Measurements from ENCODE around the gene TLR6. TPM values are rescaled to one million over a fixed set of nuclear protein-coding genes. Genes with fewer than 3 reads are reported as not detected.

TLR6 gene
- total and polyA plus RNA-seq, 8 donors, result 0.07 to 3.9 (median 0.45) TPM

- 73 to 83% methylated on average over 2 of the region's 2 CpGs for WGBS, 2 donors
- no peak for ATAC-seq
- H3K36me3 ChIP-seq, result no peaks in the 10 kb centered on the region
- H3K27ac ChIP-seq, result no peak overlapping the region
- TF ChIP-seq CTCF (IDR thresholded peaks at IDR 0.05), result no peak
- no peaks in the 10 kb centered on the region for H3K4me1 ChIP-seq
- no peak overlapping the region for H3K4me3 ChIP-seq
- H3K9me3 ChIP-seq, result no peaks in the 10 kb centered on the region
- intact Hi-C loops (cut with DNase I), result no loop called here
- FAIRE-seq, result no peak
- no peak for DNase-seq
- no peaks in the 10 kb centered on the region for H3K27me3 ChIP-seq
Observed at GRCh38 chr4:38837849-38838248, 18.8 kb downstream of the TLR6 start.

- H3K4me1 ChIP-seq, result no peaks in the 10 kb centered on the region
- H3K36me3 ChIP-seq, result no peaks in the 10 kb centered on the region
- ATAC-seq (no peak), FAIRE-seq (no peak), DNase-seq (no peak)
- intact Hi-C loops (cut with DNase I), result no loop called here
- H3K27ac ChIP-seq, result no peak overlapping the region
- H3K4me3 ChIP-seq, result no peak overlapping the region
- no peaks in the 10 kb centered on the region for H3K27me3 ChIP-seq
- TF ChIP-seq CTCF (IDR thresholded peaks at IDR 0.05), result no peak
- H3K9me3 ChIP-seq, result no peaks in the 10 kb centered on the region
Observed at GRCh38 chr4:38837334-38837733, 19.3 kb downstream of the TLR6 start.

GRCh38 chr4:38834570-38834969 is 22.0 kb downstream of the TLR6 start:
- H3K4me1 ChIP-seq, result peaks cover 0 to 6% (median 0%) of the 10 kb centered on the region in 3 donors
- no peaks in the 10 kb centered on the region for H3K36me3 ChIP-seq
- WGBS, 2 donors, result 89% methylated on average over 4 of the region's 4 CpGs
- ATAC-seq (no peak), DNase-seq (no peak), FAIRE-seq (no peak)
- H3K27ac ChIP-seq, result no peak overlapping the region
- H3K4me3 ChIP-seq, result no peak overlapping the region
- H3K9me3 ChIP-seq, result no peaks in the 10 kb centered on the region
- no peak for TF ChIP-seq CTCF (IDR thresholded peaks at IDR 0.05)
- intact Hi-C loops (cut with DNase I), result no loop called here
- H3K27me3 ChIP-seq, result no peaks in the 10 kb centered on the region

GRCh38 chr4:38832624-38833528 is 23.7 kb downstream of the TLR6 start:
- DNase-seq, result no peak
- no peaks in the 10 kb centered on the region for H3K9me3 ChIP-seq
- no peaks in the 10 kb centered on the region for H3K36me3 ChIP-seq
- ATAC-seq, result no peak
- intact Hi-C loops (cut with DNase I), result no loop called here
- no peak overlapping the region for H3K4me3 ChIP-seq
- no peak overlapping the region for H3K27ac ChIP-seq
- peaks cover 0 to 6% (median 0%) of the 10 kb centered on the region in 3 donors for H3K4me1 ChIP-seq
- H3K27me3 ChIP-seq, result no peaks in the 10 kb centered on the region
- no peak for TF ChIP-seq CTCF (IDR thresholded peaks at IDR 0.05)
- WGBS, 2 donors, result 90 to 92% methylated on average over 7 of the region's 7 CpGs
- no peak for FAIRE-seq

GRCh38 chr4:38832206-38832605 is 24.4 kb downstream of the TLR6 start:
- WGBS, 2 donors, result 95 to 98% methylated on average over 1 of the region's 1 CpG
- Histone ChIP-seq H3K27me3 (no peaks in the 10 kb centered on the region), H3K27ac (no peak overlapping the region), H3K36me3 (no peaks in the 10 kb centered on the region), H3K4me3 (no peak overlapping the region), H3K9me3 (no peaks in the 10 kb centered on the region), H3K4me1 (peaks cover 0 to 6% (median 0%) of the 10 kb centered on the region in 3 donors)
- DNase-seq (no peak), ATAC-seq (no peak), FAIRE-seq (no peak)
- no peak for TF ChIP-seq CTCF (IDR thresholded peaks at IDR 0.05)
- intact Hi-C loops (cut with DNase I), result no loop called here

All from pancreas (tissue), 10 donors.